Measurements from ENCODE around the gene PFKFB2.

DNA sequence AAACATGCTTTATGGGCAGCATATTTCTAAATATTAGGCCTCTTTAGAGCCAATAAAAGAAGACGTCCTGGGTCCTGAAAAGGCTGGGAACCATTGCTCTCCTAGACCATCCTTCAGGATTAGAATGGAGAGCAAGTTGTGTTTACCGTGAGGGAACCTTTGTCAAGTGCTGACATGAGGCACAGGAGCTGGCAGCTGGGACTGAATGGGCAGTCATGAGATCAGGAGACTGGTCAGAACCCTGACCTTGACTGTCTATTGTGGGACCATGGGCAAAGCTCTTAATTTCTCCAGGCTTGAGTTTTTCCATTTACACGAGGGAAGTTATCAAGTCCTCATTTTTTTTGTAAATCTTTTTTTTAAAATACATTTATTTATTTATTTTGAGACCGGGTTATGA is 5.2 kb downstream of the PFKFB2 start:
- TF ChIP-seq, protein P1, sequence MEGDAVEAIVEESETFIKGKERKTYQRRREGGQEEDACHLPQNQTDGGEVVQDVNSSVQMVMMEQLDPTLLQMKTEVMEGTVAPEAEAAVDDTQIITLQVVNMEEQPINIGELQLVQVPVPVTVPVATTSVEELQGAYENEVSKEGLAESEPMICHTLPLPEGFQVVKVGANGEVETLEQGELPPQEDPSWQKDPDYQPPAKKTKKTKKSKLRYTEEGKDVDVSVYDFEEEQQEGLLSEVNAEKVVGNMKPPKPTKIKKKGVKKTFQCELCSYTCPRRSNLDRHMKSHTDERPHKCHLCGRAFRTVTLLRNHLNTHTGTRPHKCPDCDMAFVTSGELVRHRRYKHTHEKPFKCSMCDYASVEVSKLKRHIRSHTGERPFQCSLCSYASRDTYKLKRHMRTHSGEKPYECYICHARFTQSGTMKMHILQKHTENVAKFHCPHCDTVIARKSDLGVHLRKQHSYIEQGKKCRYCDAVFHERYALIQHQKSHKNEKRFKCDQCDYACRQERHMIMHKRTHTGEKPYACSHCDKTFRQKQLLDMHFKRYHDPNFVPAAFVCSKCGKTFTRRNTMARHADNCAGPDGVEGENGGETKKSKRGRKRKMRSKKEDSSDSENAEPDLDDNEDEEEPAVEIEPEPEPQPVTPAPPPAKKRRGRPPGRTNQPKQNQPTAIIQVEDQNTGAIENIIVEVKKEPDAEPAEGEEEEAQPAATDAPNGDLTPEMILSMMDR (IDR thresholded peaks at IDR 0.05; ENCODE audit: low read depth, low read length, poor library complexity, severe bottlenecking), result no peak
- no peak for TF ChIP-seq EZH2phosphoT487 (IDR thresholded peaks at IDR 0.05; ENCODE audit: borderline replicate concordance, low read length)

Data from DOHH2 (cell line).